SU-DHL-6 (cell line): Measurements from ENCODE around the gene PTPRJ.

Experiments
- H2AFZ ChIP-seq: fragments of 200-600 bp; sonication (generic); 2 replicates; pipeline ENCODE4 v1.6.1; 2014; ENCODE audit warnings: low read depth, mild to moderate bottlenecking, moderate library complexity, mixed read lengths, antibody characterized with exemption, low read length; ENCODE audit not compliant: severe bottlenecking
- H3F3A ChIP-seq: fragments of 200-600 bp; shearing (Covaris generic); 2 replicates; pipeline ENCODE4 v1.6.0; 2016; ENCODE audit warnings: antibody characterized with exemption, mild to moderate bottlenecking; ENCODE audit not compliant: insufficient read depth
- H3K27ac ChIP-seq: fragments of 200-600 bp; sonication (generic); 2 replicates; pipeline ENCODE4 v1.5.1; 2016; ENCODE audit warnings: low read depth, mild to moderate bottlenecking, low read length, moderate library complexity, mixed read lengths
- H3K27me3 ChIP-seq: fragments of 200-600 bp; sonication (generic), shearing (Covaris generic); 2 replicates; pipeline ENCODE4 v1.6.0; 2014; ENCODE audit warnings: mild to moderate bottlenecking, low read length
- H3K36me3 ChIP-seq: fragments of 200-600 bp; sonication (generic); 2 replicates; pipeline ENCODE4 v1.6.1; 2014; ENCODE audit warnings: mild to moderate bottlenecking, low read length, mixed read lengths
- H3K4me2 ChIP-seq: fragments of 300-600, 200-600 bp; shearing (Covaris generic), sonication (generic); 2 replicates; pipeline ENCODE4 v1.6.0; 2014; ENCODE audit warnings: low read length, low read depth, mild to moderate bottlenecking; ENCODE audit not compliant: poor library complexity, severe bottlenecking
- H3K4me3 ChIP-seq: fragments of 200-600 bp; sonication (generic); 2 replicates; pipeline ENCODE4 v1.5.1; 2014; ENCODE audit warnings: antibody characterized with exemption, low read length, mild to moderate bottlenecking, mixed read lengths; ENCODE audit not compliant: insufficient read depth, poor library complexity, severe bottlenecking
- H3K79me2 ChIP-seq: fragments of 200-600 bp; sonication (generic); 2 replicates; pipeline ENCODE4 v1.6.1; 2014; ENCODE audit warnings: mild to moderate bottlenecking, low read length, moderate library complexity; ENCODE audit not compliant: insufficient read depth
- H3K9ac ChIP-seq: fragments of 200-600 bp; sonication (generic); 2 replicates; pipeline ENCODE4 v1.7.0; 2014; ENCODE audit warnings: mild to moderate bottlenecking, low read length
- H3K9me2 ChIP-seq: fragments of 200-600 bp; sonication (generic); replicated peaks from 2 replicates; pipeline ENCODE4 v1.6.1; 2014; ENCODE audit warnings: low read length; ENCODE audit not compliant: insufficient read depth
- H3K9me3 ChIP-seq: fragments of 200-600 bp; sonication (generic); 2 replicates; pipeline ENCODE4 v1.6.1; 2014; ENCODE audit warnings: low read length, mixed read lengths; ENCODE audit not compliant: insufficient read depth
- H4K20me1 ChIP-seq: fragments of 200-600 bp; sonication (generic); 2 replicates; pipeline ENCODE4 v1.6.1; 2014; ENCODE audit warnings: low read depth, mild to moderate bottlenecking, antibody characterized with exemption, low read length, moderate library complexity, mixed read lengths
- EZH2phosphoT487 ChIP-seq: fragments of 200-600 bp; sonication (generic), shearing (Covaris generic); conservative IDR thresholded peaks from 2 replicates; pipeline ENCODE4 v1.6.1; 2018; ENCODE audit warnings: mild to moderate bottlenecking, antibody characterized with exemption, low read length, moderate library complexity, mixed read lengths
- TF ChIP-seq, protein P1 (sequence below): fragments of 200-600 bp; sonication (generic); IDR thresholded peaks from one replicate; pipeline ENCODE4 v1.5.1; 2017; ENCODE audit warnings: antibody characterized with exemption, mild to moderate bottlenecking, low read length, moderate library complexity; ENCODE audit not compliant: insufficient read depth, poor library complexity, severe bottlenecking

Gene PTPRJ

DNA sequence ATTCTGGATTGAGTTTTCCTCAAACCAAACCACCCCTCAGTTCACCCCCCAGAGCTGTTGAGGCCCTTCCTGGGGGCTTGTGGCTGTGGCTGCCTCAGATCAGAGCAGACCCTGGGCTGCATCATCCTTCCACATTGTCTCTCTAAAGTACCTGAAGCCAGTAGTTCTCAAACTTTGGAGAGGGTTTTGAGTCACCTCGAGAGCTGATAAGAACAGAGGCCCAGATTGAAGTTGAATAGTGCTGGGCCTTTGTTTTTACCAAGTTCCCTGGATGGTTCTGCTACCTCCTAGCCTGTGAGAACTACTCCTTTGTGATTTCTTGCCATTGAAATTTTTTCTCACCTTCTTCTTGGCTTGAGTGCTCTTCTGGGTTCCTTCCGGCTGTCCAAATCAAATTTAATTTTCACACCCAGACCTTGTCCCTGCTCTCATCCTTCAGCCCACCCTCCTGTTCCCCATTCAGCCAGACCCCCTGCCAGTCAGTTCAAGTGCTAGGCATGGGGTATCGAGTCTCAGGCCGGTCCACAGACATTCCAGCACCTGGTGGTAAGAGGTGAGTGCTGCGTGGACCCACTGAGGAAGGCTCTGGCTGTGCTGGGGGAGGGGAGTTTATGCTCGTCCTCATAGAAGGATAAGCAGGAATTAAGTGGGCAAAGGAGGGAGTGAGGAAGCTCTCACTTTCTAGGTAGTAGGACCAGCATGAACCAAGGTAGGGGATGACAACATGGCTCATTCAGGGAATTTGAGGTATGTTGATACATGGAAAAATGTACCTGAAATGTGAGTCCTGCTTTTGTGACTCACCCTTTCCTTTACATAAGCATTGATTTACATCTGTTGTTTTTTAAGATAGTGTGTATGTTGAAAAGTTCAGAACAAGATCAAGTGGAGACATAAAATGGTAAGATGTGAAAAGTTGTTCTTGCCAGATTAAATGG, 116.5 kb downstream of the PTPRJ start:
- TF ChIP-seq, protein P1, sequence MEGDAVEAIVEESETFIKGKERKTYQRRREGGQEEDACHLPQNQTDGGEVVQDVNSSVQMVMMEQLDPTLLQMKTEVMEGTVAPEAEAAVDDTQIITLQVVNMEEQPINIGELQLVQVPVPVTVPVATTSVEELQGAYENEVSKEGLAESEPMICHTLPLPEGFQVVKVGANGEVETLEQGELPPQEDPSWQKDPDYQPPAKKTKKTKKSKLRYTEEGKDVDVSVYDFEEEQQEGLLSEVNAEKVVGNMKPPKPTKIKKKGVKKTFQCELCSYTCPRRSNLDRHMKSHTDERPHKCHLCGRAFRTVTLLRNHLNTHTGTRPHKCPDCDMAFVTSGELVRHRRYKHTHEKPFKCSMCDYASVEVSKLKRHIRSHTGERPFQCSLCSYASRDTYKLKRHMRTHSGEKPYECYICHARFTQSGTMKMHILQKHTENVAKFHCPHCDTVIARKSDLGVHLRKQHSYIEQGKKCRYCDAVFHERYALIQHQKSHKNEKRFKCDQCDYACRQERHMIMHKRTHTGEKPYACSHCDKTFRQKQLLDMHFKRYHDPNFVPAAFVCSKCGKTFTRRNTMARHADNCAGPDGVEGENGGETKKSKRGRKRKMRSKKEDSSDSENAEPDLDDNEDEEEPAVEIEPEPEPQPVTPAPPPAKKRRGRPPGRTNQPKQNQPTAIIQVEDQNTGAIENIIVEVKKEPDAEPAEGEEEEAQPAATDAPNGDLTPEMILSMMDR: no peak
- no peak for TF ChIP-seq EZH2phosphoT487
- H3K36me3 ChIP-seq: no peaks in the 10 kb centered on the region
- H2AFZ ChIP-seq: no peak overlapping the region
- no peak overlapping the region for H3K4me3 ChIP-seq
- no peaks in the 10 kb centered on the region for H3K9me3 ChIP-seq
- no peak overlapping the region for H3K27ac ChIP-seq
- no peaks in the 10 kb centered on the region for H4K20me1 ChIP-seq
- no peaks in the 10 kb centered on the region for H3K79me2 ChIP-seq
- H3K9ac ChIP-seq: no peak overlapping the region
- H3K27me3 ChIP-seq: no peaks in the 10 kb centered on the region
- no peaks in the 10 kb centered on the region for H3F3A ChIP-seq
- H3K9me2 ChIP-seq: no peaks in the 10 kb centered on the region
- no peak overlapping the region for H3K4me2 ChIP-seq

- no peaks in the 10 kb centered on the region for H4K20me1 ChIP-seq
- no peak overlapping the region for H3K4me2 ChIP-seq
- no peaks in the 10 kb centered on the region for H3F3A ChIP-seq
- no peak overlapping the region for H2AFZ ChIP-seq
- H3K9ac ChIP-seq: no peak overlapping the region
- no peaks in the 10 kb centered on the region for H3K36me3 ChIP-seq
- H3K27ac ChIP-seq: no peak overlapping the region
- no peaks in the 10 kb centered on the region for H3K9me2 ChIP-seq
- H3K27me3 ChIP-seq: no peaks in the 10 kb centered on the region
- no peaks in the 10 kb centered on the region for H3K79me2 ChIP-seq
- no peaks in the 10 kb centered on the region for H3K9me3 ChIP-seq
- TF ChIP-seq, protein P1: no peak
- no peak overlapping the region for H3K4me3 ChIP-seq
Observed at GRCh38 chr11:48098024-48098423, 117.7 kb downstream of the PTPRJ start.

DNA sequence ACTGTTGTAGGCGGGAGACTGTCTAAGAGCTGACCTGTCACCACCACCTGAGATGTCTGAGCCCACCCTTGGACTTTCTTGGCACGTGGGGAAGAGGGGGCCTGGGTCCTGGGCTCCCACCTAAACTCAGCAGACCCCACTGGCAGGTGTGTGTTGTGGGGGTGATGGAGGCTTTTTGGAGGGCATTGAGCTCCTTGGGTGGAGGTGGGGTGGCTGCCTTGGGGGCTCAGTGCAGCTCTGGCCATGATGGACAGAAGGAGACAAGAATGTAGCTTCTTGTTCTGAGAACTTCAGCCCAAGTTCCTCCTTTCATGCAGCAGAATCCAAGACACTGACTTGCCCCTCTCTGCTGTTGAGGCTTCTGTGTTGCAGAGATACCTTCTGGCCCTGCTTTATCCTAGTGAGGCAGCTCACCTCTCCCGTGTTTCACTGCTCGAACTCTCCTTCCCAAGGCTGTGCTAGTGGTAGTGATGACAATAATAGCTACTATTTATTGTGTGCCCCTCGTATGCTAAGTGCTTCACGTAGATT, 119.6 kb downstream of the PTPRJ start:
- no peak overlapping the region for H2AFZ ChIP-seq
- no peak overlapping the region for H3K27ac ChIP-seq
- no peaks in the 10 kb centered on the region for H3K9me2 ChIP-seq
- no peak overlapping the region for H3K4me3 ChIP-seq
- no peaks in the 10 kb centered on the region for H3F3A ChIP-seq
- H3K27me3 ChIP-seq: no peaks in the 10 kb centered on the region
- no peaks in the 10 kb centered on the region for H4K20me1 ChIP-seq
- no peak for TF ChIP-seq EZH2phosphoT487
- TF ChIP-seq, protein P1: no peak
- no peak overlapping the region for H3K4me2 ChIP-seq
- H3K9ac ChIP-seq: no peak overlapping the region
- H3K79me2 ChIP-seq: no peaks in the 10 kb centered on the region
- H3K9me3 ChIP-seq: no peaks in the 10 kb centered on the region
- no peaks in the 10 kb centered on the region for H3K36me3 ChIP-seq
